Kidney (tissue), 14 donors: ENCODE results near the gene OR51D1. TPM values are rescaled to one million over a fixed set of nuclear protein-coding genes. Genes with fewer than 3 reads are reported as not detected.
A peak's percentile ranks its signal among the peaks of the same experiment; 100 is the strongest.

Experiments used
- DNase-seq, 5 donors: peaks; one replicate each; pipeline ENCODE4 v3.0.0-alpha.2; 2013 to 2020
- FAIRE-seq: peaks from 2 replicates; lab custom pipeline; 2012; peaks lifted over from hg19 to GRCh38; lab: Jason Lieb, UNC
- H3K27ac ChIP-seq, 2 donors: one replicate each; pipeline ENCODE4 v1.7.0; 2013; ENCODE audit warnings: low read depth in 2 of 2, low read length in 2 of 2, inconsistent platforms in 1 of 2
- H3K27me3 ChIP-seq: one replicate; pipeline ENCODE4 v1.7.1; 2013; ENCODE audit warnings: low read length, inconsistent platforms; ENCODE audit not compliant: control insufficient read depth, insufficient read depth
- H3K36me3 ChIP-seq, 3 donors: one replicate each; pipeline versions ENCODE4 v1.7.0 to v1.7.1; 2013; ENCODE audit warnings: low read length in 3 of 3, control low read depth in 1 of 3, inconsistent platforms in 1 of 3; ENCODE audit not compliant: insufficient read depth in 3 of 3, control insufficient read depth in 2 of 3
- H3K4me1 ChIP-seq, 3 donors: one replicate each; pipeline versions ENCODE4 v1.7.0 to v1.7.1; 2013; ENCODE audit warnings: low read length in 3 of 3, inconsistent platforms in 1 of 3, low read depth in 1 of 3; ENCODE audit not compliant: control insufficient read depth in 2 of 3, insufficient read depth in 2 of 3
- H3K4me3 ChIP-seq, 3 donors: one replicate each; pipeline versions ENCODE4 v1.7.0 to v1.8.1; 2013; ENCODE audit warnings: low read length in 3 of 3, control low read depth in 1 of 3, inconsistent platforms in 1 of 3
- H3K9ac ChIP-seq, 3 donors: one replicate each; pipeline versions ENCODE4 v1.7.0 to v1.7.1; 2013; ENCODE audit warnings: low read length in 3 of 3, control low read depth in 1 of 3, inconsistent platforms in 1 of 3
- H3K9me3 ChIP-seq, 3 donors: one replicate each; pipeline versions ENCODE4 v1.7.0 to v1.7.1; 2013; ENCODE audit warnings: low read length in 3 of 3, control low read depth in 1 of 3, inconsistent platforms in 1 of 3; ENCODE audit not compliant: control insufficient read depth in 2 of 3, insufficient read depth in 1 of 3
- intact Hi-C: fragments of 100-400 bp; cut with DNase I; formaldehyde crosslinking; loops from one replicate; pipeline ENCODE4 v1.11.1; 2022
- polyA plus RNA-seq: library from polyadenylated mRNA; stranded (reverse); fragments of 350-450 nt; fragmentation: Illumina TruSeq; extraction: RNeasy Lipid Tissue Mini Kit (QIAGEN cat#74804); gene quantifications from one replicate; pipeline ENCODE4 v1.2.3, GENCODE V29; 2014; ENCODE audit warnings: low read depth, low replicate concordance; ENCODE audit not compliant: insufficient read depth
- total RNA-seq: library from RNA; stranded (reverse); fragmentation: NEBNext Ultra II Directional; extraction: Animal tissue kit (Norgen Biotek cat#: 25700); gene quantifications from one replicate; pipeline ENCODE4 v1.2.1, GENCODE V29; 2021
- TF ChIP-seq, protein P1 (sequence below): IDR thresholded peaks from 3 replicates; pipeline ENCODE4 v1.5.1; 2012; ENCODE audit warnings: mild to moderate bottlenecking, moderate library complexity, borderline replicate concordance; ENCODE audit not compliant: insufficient read depth; ENCODE audit errors: extremely low read depth
- donor health status: control.
- donor health status: control.
- donor health status: control.
- donor health status: control.
- donor health status: control.
- donor health status: DM: yes; HTN: yes; CAD: no.
- donor health status: Normal renal cell carcinoma (clear cell type).

Gene OR51D1
- total and polyA plus RNA-seq, 2 donors from 2014 or later, result not detected

- TF ChIP-seq, protein P1, sequence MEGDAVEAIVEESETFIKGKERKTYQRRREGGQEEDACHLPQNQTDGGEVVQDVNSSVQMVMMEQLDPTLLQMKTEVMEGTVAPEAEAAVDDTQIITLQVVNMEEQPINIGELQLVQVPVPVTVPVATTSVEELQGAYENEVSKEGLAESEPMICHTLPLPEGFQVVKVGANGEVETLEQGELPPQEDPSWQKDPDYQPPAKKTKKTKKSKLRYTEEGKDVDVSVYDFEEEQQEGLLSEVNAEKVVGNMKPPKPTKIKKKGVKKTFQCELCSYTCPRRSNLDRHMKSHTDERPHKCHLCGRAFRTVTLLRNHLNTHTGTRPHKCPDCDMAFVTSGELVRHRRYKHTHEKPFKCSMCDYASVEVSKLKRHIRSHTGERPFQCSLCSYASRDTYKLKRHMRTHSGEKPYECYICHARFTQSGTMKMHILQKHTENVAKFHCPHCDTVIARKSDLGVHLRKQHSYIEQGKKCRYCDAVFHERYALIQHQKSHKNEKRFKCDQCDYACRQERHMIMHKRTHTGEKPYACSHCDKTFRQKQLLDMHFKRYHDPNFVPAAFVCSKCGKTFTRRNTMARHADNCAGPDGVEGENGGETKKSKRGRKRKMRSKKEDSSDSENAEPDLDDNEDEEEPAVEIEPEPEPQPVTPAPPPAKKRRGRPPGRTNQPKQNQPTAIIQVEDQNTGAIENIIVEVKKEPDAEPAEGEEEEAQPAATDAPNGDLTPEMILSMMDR, result no peak
- no peak for FAIRE-seq
- no peak overlapping the region for H3K27ac ChIP-seq
Observed at GRCh38 chr11:4645974-4646373, 8.7 kb downstream of the OR51D1 start.

DNA sequence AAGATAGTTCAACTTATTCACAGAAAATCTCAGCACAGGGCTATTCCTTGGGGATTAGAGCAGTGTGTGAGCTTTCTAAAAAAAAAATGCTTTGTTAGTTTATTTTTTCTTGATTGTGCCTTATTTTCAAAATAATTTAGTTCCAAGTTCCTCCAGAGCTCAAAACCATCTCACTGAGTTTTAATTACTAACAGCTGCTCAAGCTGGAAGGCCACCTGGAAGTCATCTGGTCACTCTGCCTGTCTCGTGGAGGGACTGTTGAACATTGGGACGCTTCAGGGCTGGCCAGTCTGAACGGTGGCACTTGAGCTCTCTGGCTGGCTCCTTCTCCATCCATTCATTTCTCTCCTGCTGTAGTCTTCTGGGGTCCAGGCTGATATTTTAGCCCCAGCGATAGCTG, 10.5 kb downstream of the OR51D1 start:
- no peaks in the 10 kb centered on the region for H3K27me3 ChIP-seq
- TF ChIP-seq, protein P1, result no peak
- intact Hi-C loops, result no loop called here
- H3K27ac ChIP-seq, result no peak overlapping the region
- H3K9me3 ChIP-seq, result no peaks in the 10 kb centered on the region
- FAIRE-seq (no peak), DNase-seq (peak in 2 of 5 donors; percentile 32 to 55)
- no peak overlapping the region for H3K9ac ChIP-seq
- no peaks in the 10 kb centered on the region for H3K36me3 ChIP-seq
- no peaks in the 10 kb centered on the region for H3K4me1 ChIP-seq
- no peak overlapping the region for H3K4me3 ChIP-seq

More at GRCh38 chr11:4645974-4646373, 8.7 kb downstream of the OR51D1 start:
- no peaks in the 10 kb centered on the region for H3K9me3 ChIP-seq
- H3K36me3 ChIP-seq, result no peaks in the 10 kb centered on the region
- H3K27me3 ChIP-seq, result no peaks in the 10 kb centered on the region
- H3K4me3 ChIP-seq, result no peak overlapping the region
- no peak for DNase-seq
- no peaks in the 10 kb centered on the region for H3K4me1 ChIP-seq
- intact Hi-C loops, result no loop called here
- H3K9ac ChIP-seq, result no peak overlapping the region

GRCh38 chr11:4654635-4655369, 17.5 kb downstream of the OR51D1 start:
- no peaks in the 10 kb centered on the region for H3K4me1 ChIP-seq
- FAIRE-seq, result no peak
- no peaks in the 10 kb centered on the region for H3K27me3 ChIP-seq

More at GRCh38 chr11:4654635-4655369, 17.5 kb downstream of the OR51D1 start:
- H3K9ac ChIP-seq, result no peak overlapping the region
- DNase-seq, result no peak
- H3K4me3 ChIP-seq, result no peak overlapping the region
- H3K27ac ChIP-seq, result no peak overlapping the region
- no peaks in the 10 kb centered on the region for H3K36me3 ChIP-seq
- intact Hi-C loops, result no loop called here
- no peaks in the 10 kb centered on the region for H3K9me3 ChIP-seq
- TF ChIP-seq, protein P1, result no peak
